Activated CD8-positive, alpha-beta T cell treated with anti-CD3 and anti-CD28 coated beads, Interleukin-2, amount 10 ng/mL, durations not matched to agents 7 days and 5 days (primary cell): ENCODE results near the gene TRAPPC10. TPM values are rescaled to one million over a fixed set of nuclear protein-coding genes. Genes with fewer than 3 reads are reported as not detected.
A peak's percentile ranks its signal among the peaks of the same experiment; 100 is the strongest.

Source experiments
- ATAC-seq: fragments of 150-1000 bp; cut with Tn5 transposase; one replicate; pipeline ENCODE4 v1.10.0; 2021; ENCODE audit warnings: moderate library complexity
- CTCF ChIA-PET: fragments of 350-600 bp; sonication (Branson Sonifier 250); formaldehyde crosslinking; loops from one replicate; lab custom pipeline; 2021; ENCODE audit warnings: antibody characterized with exemption; lab: Charles Lee
- POLR2A ChIA-PET: fragments of 350-600 bp; sonication (Branson Sonifier 250); formaldehyde crosslinking; loops from one replicate; lab custom pipeline; 2021; ENCODE audit warnings: antibody characterized with exemption; lab: Charles Lee
- DNase-seq: peaks from one replicate; pipeline ENCODE4 v3.0.0-alpha.2; 2020
- H3K27ac Mint-ChIP-seq: one replicate; pipeline ENCODE4 v1.8.0; 2021; ENCODE audit warnings: mild to moderate bottlenecking, mixed read lengths
- H3K27me3 Mint-ChIP-seq: one replicate; pipeline ENCODE4 v1.8.0; 2021; ENCODE audit warnings: low read depth, mixed read lengths
- H3K36me3 Mint-ChIP-seq: one replicate; pipeline ENCODE4 v1.8.0; 2021; ENCODE audit warnings: low read depth, mixed read lengths
- H3K4me1 Mint-ChIP-seq: one replicate; pipeline ENCODE4 v1.8.0; 2021; ENCODE audit warnings: low read depth, mixed read lengths
- H3K4me3 Mint-ChIP-seq: one replicate; pipeline ENCODE4 v1.8.0; 2021; ENCODE audit warnings: mild to moderate bottlenecking, mixed read lengths
- H3K9me3 Mint-ChIP-seq: one replicate; pipeline ENCODE4 v1.8.0; 2022; ENCODE audit warnings: mixed read lengths; ENCODE audit not compliant: insufficient read depth
- total RNA-seq, 2 experiments: library from RNA; stranded (reverse); gene quantifications; one replicate each; pipeline ENCODE4 v1.2.3, GENCODE V29; 2021

Gene TRAPPC10
- total RNA-seq, 2 experiments from 2014 or later: 72.2 to 82.7 TPM

GRCh38 chr21:44078411-44078981 is 66.4 kb downstream of the TRAPPC10 start:
- peaks cover 73% of the 10 kb centered on the region for H3K4me1 Mint-ChIP-seq
- peak overlapping the region; percentile 6 for H3K4me3 Mint-ChIP-seq
- peaks cover 84% of the 10 kb centered on the region for H3K36me3 Mint-ChIP-seq
- peak overlapping the region; percentile 80 for H3K27ac Mint-ChIP-seq
- CTCF ChIA-PET: interaction anchor here (1.1 to 1.3 kb wide), 2 partner anchors 11 to 12 kb away, joined by 3 to 4 read pairs; no protein-coding TSS in a partner anchor
- no peaks in the 10 kb centered on the region for H3K9me3 Mint-ChIP-seq
- H3K27me3 Mint-ChIP-seq: no peaks in the 10 kb centered on the region
- no peak for DNase-seq
- POLR2A ChIA-PET: interaction anchor here (1.0 to 1.7 kb wide), 3 partner anchors 11 to 65 kb away, joined by 4 to 5 read pairs (median 5); no protein-coding TSS in a partner anchor
- ATAC-seq: peak; percentile 30

DNA sequence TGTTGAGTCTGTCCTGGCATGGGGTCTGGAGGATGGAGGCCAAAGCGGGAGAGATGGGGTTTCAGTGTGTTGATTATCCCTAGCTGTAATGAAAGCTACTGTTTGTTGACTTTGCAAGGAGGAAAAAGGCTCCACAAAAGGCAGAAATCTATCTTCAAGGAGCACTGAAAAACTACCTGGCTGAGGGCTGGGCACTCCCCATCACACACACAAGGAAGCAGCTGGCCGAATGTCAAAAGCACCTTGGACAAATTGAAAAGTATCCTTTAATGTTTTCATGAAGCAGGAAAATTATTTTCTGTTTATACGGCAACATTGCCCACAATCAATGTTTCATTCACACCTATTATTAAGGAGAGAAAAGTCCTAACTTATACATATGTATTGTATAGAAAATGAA is 67.3 kb downstream of the TRAPPC10 start:
- H3K36me3 Mint-ChIP-seq: peaks cover 84% of the 10 kb centered on the region
- no peak overlapping the region for H3K4me3 Mint-ChIP-seq
- H3K9me3 Mint-ChIP-seq: no peaks in the 10 kb centered on the region
- H3K27me3 Mint-ChIP-seq: no peaks in the 10 kb centered on the region
- ChIA-PET POLR2A (interaction anchor here (2.5 kb wide), 1 partner anchor 10 kb away, joined by 13 read pairs; no protein-coding TSS in a partner anchor), CTCF (interaction anchor here (1.1 kb wide), 1 partner anchor 13 kb away, joined by 4 read pairs; no protein-coding TSS in a partner anchor)
- peaks cover 77% of the 10 kb centered on the region for H3K4me1 Mint-ChIP-seq
- H3K27ac Mint-ChIP-seq: peak overlapping the region; percentile 80
- DNase-seq (no peak), ATAC-seq (no peak)

DNA sequence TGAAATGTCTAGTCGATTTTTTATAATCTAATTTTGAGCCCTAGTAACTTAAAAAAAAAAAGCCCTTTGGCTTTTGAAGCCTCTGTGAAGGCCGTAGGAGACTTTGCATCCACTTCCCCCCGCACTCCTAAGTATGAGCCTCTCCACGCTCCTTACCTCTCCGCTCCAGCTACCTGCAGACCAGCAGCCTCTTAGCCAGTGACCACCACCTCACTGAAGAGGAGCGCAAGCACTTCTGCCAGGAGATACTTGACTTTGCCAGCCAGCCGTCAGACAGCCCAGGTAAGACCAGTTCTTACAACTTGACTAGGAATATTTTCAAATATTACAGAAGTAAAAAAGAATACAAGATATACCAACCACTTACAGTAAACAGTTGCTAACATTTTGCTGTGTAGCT is 67.7 kb downstream of the TRAPPC10 start:
- DNase-seq (no peak), ATAC-seq (no peak)
- no peaks in the 10 kb centered on the region for H3K9me3 Mint-ChIP-seq
- ChIA-PET POLR2A (interaction anchor here (1.4 to 2.5 kb wide), 2 partner anchors 9 kb away, joined by 3 to 13 read pairs; no protein-coding TSS in a partner anchor), CTCF (interaction anchor here (1.6 kb wide), 1 partner anchor 66 kb away, joined by 3 read pairs; no protein-coding TSS in a partner anchor)
- peaks cover 79% of the 10 kb centered on the region for H3K4me1 Mint-ChIP-seq
- H3K4me3 Mint-ChIP-seq: no peak overlapping the region
- peaks cover 86% of the 10 kb centered on the region for H3K36me3 Mint-ChIP-seq
- no peaks in the 10 kb centered on the region for H3K27me3 Mint-ChIP-seq
- H3K27ac Mint-ChIP-seq: peak overlapping the region; percentile 87

GRCh38 chr21:44082648-44083440 is 70.7 kb downstream of the TRAPPC10 start:
- DNase-seq (no peak), ATAC-seq (peak; percentile 12)
- H3K9me3 Mint-ChIP-seq: no peaks in the 10 kb centered on the region
- peaks cover 95% of the 10 kb centered on the region for H3K4me1 Mint-ChIP-seq
- peak overlapping the region; percentile 95 for H3K27ac Mint-ChIP-seq
- peaks cover 91% of the 10 kb centered on the region for H3K36me3 Mint-ChIP-seq
- H3K4me3 Mint-ChIP-seq: peak overlapping the region; percentile 75
- H3K27me3 Mint-ChIP-seq: no peaks in the 10 kb centered on the region
- ChIA-PET CTCF (interaction anchor here (0.6 to 4.0 kb wide), 12 partner anchors 9 to 711 kb away, joined by 3 to 22 read pairs (median 4); no protein-coding TSS in a partner anchor), POLR2A (interaction anchor here (0.5 to 4.2 kb wide), 6 partner anchors 8 to 1336 kb away, joined by 3 to 37 read pairs (median 4); partner anchors contain the start of gene TRAPPC10)

DNA sequence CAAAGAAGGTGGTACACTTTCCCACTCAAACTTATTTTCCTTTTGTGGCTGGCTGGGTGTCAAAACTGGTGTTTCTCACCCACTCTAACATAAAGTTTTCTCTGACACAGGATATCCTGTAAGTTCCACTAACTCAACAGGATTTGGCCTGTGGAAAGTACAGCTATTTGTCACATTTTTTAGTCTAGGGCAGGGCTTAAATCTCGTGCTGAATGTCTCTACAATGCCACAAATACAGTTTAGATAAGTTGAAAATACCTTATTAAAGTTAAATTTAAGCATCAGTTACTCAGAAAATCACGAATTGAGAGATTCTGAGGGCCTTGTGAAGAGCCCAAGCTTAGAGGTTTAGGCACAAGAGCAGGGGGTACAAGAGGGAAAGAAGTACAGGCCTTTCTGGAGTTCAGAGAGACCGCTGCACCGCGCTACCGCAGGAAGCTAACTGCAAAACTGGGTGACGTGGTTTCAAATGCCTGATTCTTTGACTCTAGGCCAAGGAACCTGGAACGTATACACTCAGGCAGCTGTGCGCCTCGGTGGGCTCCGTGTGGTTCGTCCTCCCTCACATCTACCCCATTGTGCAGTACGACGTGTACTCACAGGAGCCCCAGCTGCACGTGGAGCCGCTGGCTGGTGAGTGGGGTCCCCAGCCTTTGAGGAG is 71.7 kb downstream of the TRAPPC10 start:
- peak; percentile 79 for ATAC-seq
- Mint-ChIP-seq H3K9me3 (no peaks in the 10 kb centered on the region), H3K4me3 (peak overlapping the region; percentile 75), H3K27me3 (no peaks in the 10 kb centered on the region), H3K36me3 (peaks cover 92% of the 10 kb centered on the region), H3K27ac (peak overlapping the region; percentile 95), H3K4me1 (peaks cover 96% of the 10 kb centered on the region)
- DNase-seq: peak; percentile 86
- POLR2A ChIA-PET: interaction anchor here (0.7 to 4.2 kb wide), 9 partner anchors 9 to 720 kb away, joined by 3 to 37 read pairs (median 4); partner anchors contain the start of gene TRAPPC10
- CTCF ChIA-PET: interaction anchor here (0.6 to 4.0 kb wide), 13 partner anchors 8 to 710 kb away, joined by 3 to 22 read pairs (median 5); partner anchors contain the start of gene RRP1

GRCh38 chr21:44084496-44085241 is 72.6 kb downstream of the TRAPPC10 start:
- Mint-ChIP-seq H3K9me3 (no peaks in the 10 kb centered on the region), H3K4me3 (peak overlapping the region; percentile 75), H3K4me1 (peaks cover 97% of the 10 kb centered on the region), H3K36me3 (peaks cover 94% of the 10 kb centered on the region), H3K27ac (peak overlapping the region; percentile 95), H3K27me3 (no peaks in the 10 kb centered on the region)
- no peak for ATAC-seq
- DNase-seq: no peak
- POLR2A ChIA-PET: interaction anchor here (0.7 to 4.2 kb wide), 10 partner anchors 9 to 719 kb away, joined by 3 to 37 read pairs (median 4); partner anchors contain the start of gene TRAPPC10
- CTCF ChIA-PET: interaction anchor here (1.0 to 4.0 kb wide), 10 partner anchors 8 to 296 kb away, joined by 3 to 22 read pairs (median 5); partner anchors contain the start of gene RRP1

- Mint-ChIP-seq H3K4me1 (peaks cover 99% of the 10 kb centered on the region), H3K36me3 (peaks cover 96% of the 10 kb centered on the region), H3K27me3 (no peaks in the 10 kb centered on the region), H3K4me3 (peak overlapping the region; percentile 75), H3K9me3 (no peaks in the 10 kb centered on the region), H3K27ac (peak overlapping the region; percentile 95)
- DNase-seq (no peak), ATAC-seq (no peak)
- ChIA-PET CTCF (interaction anchor here (0.7 to 4.0 kb wide), 7 partner anchors 9 to 275 kb away, joined by 3 to 22 read pairs (median 4); no protein-coding TSS in a partner anchor), POLR2A (interaction anchor here (0.6 to 4.2 kb wide), 6 partner anchors 19 to 484 kb away, joined by 3 to 37 read pairs (median 6); partner anchors contain the start of gene TRAPPC10)
Measured at GRCh38 chr21:44085491-44086321, 73.6 kb downstream of the TRAPPC10 start.

DNA sequence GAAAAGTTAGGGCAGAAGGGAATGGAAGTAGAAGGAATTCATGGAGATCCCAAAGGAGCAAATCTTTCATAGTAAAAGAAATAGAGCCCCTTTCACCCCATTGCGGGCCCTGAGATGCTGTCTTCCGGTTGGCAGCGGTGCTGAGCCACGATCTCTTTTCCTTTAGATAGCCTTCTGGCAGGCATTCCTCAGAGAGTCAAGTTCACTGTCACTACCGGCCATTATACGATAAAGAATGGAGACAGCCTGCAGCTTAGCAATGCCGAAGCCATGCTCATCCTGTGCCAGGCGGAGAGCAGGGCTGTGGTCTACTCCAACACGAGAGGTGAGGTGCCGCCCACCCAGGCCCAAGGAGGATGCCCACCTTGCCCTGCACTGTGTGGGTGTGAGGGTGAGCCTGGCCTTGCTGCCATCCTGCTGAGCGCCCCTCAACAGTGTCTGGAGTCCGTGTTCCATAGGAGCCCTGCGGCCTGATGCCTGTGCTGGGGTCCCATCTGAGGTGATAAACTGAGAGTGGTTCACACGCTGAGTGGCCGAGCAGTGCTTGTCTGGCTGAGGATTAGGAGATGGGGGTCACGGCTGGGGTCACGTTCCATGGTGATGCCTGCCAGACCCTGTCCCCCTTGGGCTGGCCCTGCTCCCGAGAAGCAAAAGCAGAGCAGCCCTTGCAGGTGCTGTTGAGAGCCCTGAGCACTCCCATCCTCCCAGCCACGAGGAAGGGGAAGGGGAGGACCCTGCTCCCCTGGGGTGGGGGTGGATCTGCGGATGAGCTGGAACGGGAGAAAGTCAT is 74.7 kb downstream of the TRAPPC10 start:
- peak overlapping the region; percentile 95 for H3K27ac Mint-ChIP-seq
- H3K36me3 Mint-ChIP-seq: peaks cover 87% of the 10 kb centered on the region
- ChIA-PET CTCF (interaction anchor here (1.1 kb wide), 1 partner anchor 68 kb away, joined by 3 read pairs; no protein-coding TSS in a partner anchor), POLR2A (interaction anchor here (0.5 kb wide), 1 partner anchor 714 kb away, joined by 3 read pairs; no protein-coding TSS in a partner anchor)
- H3K4me1 Mint-ChIP-seq: peaks cover 90% of the 10 kb centered on the region
- H3K27me3 Mint-ChIP-seq: no peaks in the 10 kb centered on the region
- no peak for ATAC-seq
- H3K9me3 Mint-ChIP-seq: no peaks in the 10 kb centered on the region
- DNase-seq: peak; percentile 20
- peak overlapping the region; percentile 75 for H3K4me3 Mint-ChIP-seq
